Astrocyte (in vitro differentiated cells and primary cell): ENCODE results near the gene TULP3.

ENCODE experiments used
- CTCF ChIP-seq: IDR thresholded peaks from 2 replicates; pipeline ENCODE4 v1.5.1; 2011; ENCODE audit warnings: low read depth, mild to moderate bottlenecking, inconsistent platforms, low read length, moderate library complexity; ENCODE audit not compliant: insufficient read depth
- EZH2 ChIP-seq: IDR thresholded peaks from 2 replicates; pipeline ENCODE4 v1.6.1; 2012; ENCODE audit warnings: mild to moderate bottlenecking, low read length, inconsistent platforms; ENCODE audit not compliant: insufficient read depth

GRCh38 chr12:2886768-2887450 lies 3.8 kb upstream of the TULP3 start:
- TF ChIP-seq CTCF (no peak), EZH2 (no peak)
